ENCODE data around the gene CDK10. TPM values are rescaled to one million over a fixed set of nuclear protein-coding genes. Genes with fewer than 3 reads are reported as not detected.

The CDK10 gene
- total RNA-seq, 2 experiments from 2014 or later, result 58.9 to 62.8 TPM

GRCh38 chr16:89667633-89668032 is 18.9 kb upstream of the CDK10 start:
- ChIA-PET CTCF (no interaction called here), POLR2A (interaction anchor here (1.0 to 1.5 kb wide), 2 partner anchors 19 to 56 kb away, joined by 3 to 4 read pairs; partner anchors contain the start of gene CDK10)
- Mint-ChIP-seq H3K4me3 (no peak overlapping the region), H3K4me1 (ENCODE audit: low read depth) (peaks cover 6% of the 10 kb centered on the region), H3K9me3 (no peaks in the 10 kb centered on the region), H3K36me3 (ENCODE audit: low read depth) (peaks cover 4% of the 10 kb centered on the region), H3K27ac (no peak overlapping the region), H3K27me3 (no peaks in the 10 kb centered on the region)
- Histone ChIP-seq H3K27me3 (ENCODE audit: control insufficient read depth in 1 of 2, insufficient read depth in 2 of 2, low read length in 2 of 2) (no peaks in the 10 kb centered on the region), H3K4me1 (ENCODE audit: insufficient read depth, low read length) (peaks cover 5% of the 10 kb centered on the region), H3K4me3 (ENCODE audit: low read length) (no peak overlapping the region), H3K27ac (ENCODE audit: low read depth in 1 of 2, low read length in 2 of 2) (no peak overlapping the region), H3K36me3 (ENCODE audit: insufficient read depth, low read length) (peaks cover 6% of the 10 kb centered on the region), H3K9me3 (ENCODE audit: control insufficient read depth in 1 of 2, insufficient read depth in 1 of 2, low read length in 2 of 2) (no peaks in the 10 kb centered on the region)
- TF ChIP-seq CTCF (IDR thresholded peaks at IDR 0.05), result no peak
- DNase-seq, result no peak
- ATAC-seq (ENCODE audit: poor library complexity), result no peak
- intact Hi-C loops (cut with DNase I, micrococcal nuclease), result no loop called here

GRCh38 chr16:89668790-89669158 is 17.7 kb upstream of the CDK10 start:
- Histone ChIP-seq H3K4me3 (ENCODE audit: low read length) (no peak overlapping the region), H3K36me3 (ENCODE audit: insufficient read depth, low read length) (no peaks in the 10 kb centered on the region), H3K9me3 (ENCODE audit: control insufficient read depth in 1 of 2, insufficient read depth in 1 of 2, low read length in 2 of 2) (no peaks in the 10 kb centered on the region), H3K4me1 (ENCODE audit: insufficient read depth, low read length) (peaks cover 5% of the 10 kb centered on the region), H3K27ac (ENCODE audit: low read depth in 1 of 2, low read length in 2 of 2) (no peak overlapping the region), H3K27me3 (ENCODE audit: control insufficient read depth in 1 of 2, insufficient read depth in 2 of 2, low read length in 2 of 2) (no peaks in the 10 kb centered on the region)
- Mint-ChIP-seq H3K27me3 (no peaks in the 10 kb centered on the region), H3K27ac (no peak overlapping the region), H3K9me3 (no peaks in the 10 kb centered on the region), H3K4me3 (peak overlapping the region; percentile 45), H3K36me3 (ENCODE audit: low read depth) (no peaks in the 10 kb centered on the region), H3K4me1 (ENCODE audit: low read depth) (peaks cover 6% of the 10 kb centered on the region)
- TF ChIP-seq CTCF (IDR thresholded peaks at IDR 0.05), result no peak
- ChIA-PET POLR2A (interaction anchor here (1.0 to 1.5 kb wide), 2 partner anchors 18 to 55 kb away, joined by 3 to 4 read pairs; partner anchors contain the start of gene CDK10), CTCF (no interaction called here)
- DNase-seq (no peak), ATAC-seq (ENCODE audit: poor library complexity) (no peak)
- intact Hi-C loops (cut with DNase I, micrococcal nuclease), result no loop called here

GRCh38 chr16:89669755-89670154 is 16.7 kb upstream of the CDK10 start:
- H3K36me3 ChIP-seq (ENCODE audit: insufficient read depth, low read length), result no peaks in the 10 kb centered on the region
- Mint-ChIP-seq H3K27me3 (no peaks in the 10 kb centered on the region), H3K9me3 (no peaks in the 10 kb centered on the region), H3K27ac (no peak overlapping the region), H3K36me3 (ENCODE audit: low read depth) (no peaks in the 10 kb centered on the region), H3K4me1 (ENCODE audit: low read depth) (peaks cover 6% of the 10 kb centered on the region), H3K4me3 (no peak overlapping the region)
- ChIA-PET POLR2A (no interaction called here), CTCF (no interaction called here)
- no peaks in the 10 kb centered on the region for H3K9me3 ChIP-seq (ENCODE audit: control insufficient read depth in 1 of 2, insufficient read depth in 1 of 2, low read length in 2 of 2)
- peaks cover 5% of the 10 kb centered on the region for H3K4me1 ChIP-seq (ENCODE audit: insufficient read depth, low read length)
- H3K27me3 ChIP-seq (ENCODE audit: control insufficient read depth in 1 of 2, insufficient read depth in 2 of 2, low read length in 2 of 2), result no peaks in the 10 kb centered on the region
- intact Hi-C loops (cut with DNase I, micrococcal nuclease), result no loop called here
- no peak overlapping the region for H3K27ac ChIP-seq (ENCODE audit: low read depth in 1 of 2, low read length in 2 of 2)
- no peak overlapping the region for H3K4me3 ChIP-seq (ENCODE audit: low read length)
- no peak for TF ChIP-seq CTCF (IDR thresholded peaks at IDR 0.05)
- ATAC-seq (ENCODE audit: poor library complexity), result no peak
- no peak for DNase-seq

Data from CD4-positive, alpha-beta T cell (primary cell).